GM06990 (cell line): ENCODE results near the gene COL19A1.

Experiments used
- DNase-seq: peaks from one replicate; pipeline ENCODE4 v3.0.0-alpha.2; 2011; ENCODE audit not compliant: insufficient read length; ENCODE audit errors: extremely low read depth
- H3K27me3 ChIP-seq: replicated peaks from 2 replicates; pipeline ENCODE4 v1.6.0; 2011; ENCODE audit warnings: low read length; ENCODE audit not compliant: control insufficient read depth, insufficient read depth
- H3K36me3 ChIP-seq: 2 replicates; pipeline ENCODE4 v1.5.1; 2011; ENCODE audit warnings: low read length; ENCODE audit not compliant: control insufficient read depth, insufficient read depth
- H3K4me3 ChIP-seq: replicated peaks from 2 replicates; pipeline ENCODE4 v1.5.1; 2011; ENCODE audit warnings: low read depth, mild to moderate bottlenecking, control low read depth, low read length
- TF ChIP-seq, protein P1 (sequence below): IDR thresholded peaks from 2 replicates; pipeline ENCODE4 v1.5.1; 2011; ENCODE audit warnings: low read length, control low read depth, mild to moderate bottlenecking, inconsistent platforms; ENCODE audit not compliant: insufficient read depth, poor library complexity, severe bottlenecking

COL19A1 gene

GRCh38 chr6:70149209-70149788 lies 282.9 kb downstream of the COL19A1 start:
- Histone ChIP-seq H3K27me3 (no peaks in the 10 kb centered on the region), H3K36me3 (no peaks in the 10 kb centered on the region; the same call in 1 of the 2 replicates), H3K4me3 (no peak overlapping the region)
- no peak for DNase-seq
- TF ChIP-seq, protein P1, sequence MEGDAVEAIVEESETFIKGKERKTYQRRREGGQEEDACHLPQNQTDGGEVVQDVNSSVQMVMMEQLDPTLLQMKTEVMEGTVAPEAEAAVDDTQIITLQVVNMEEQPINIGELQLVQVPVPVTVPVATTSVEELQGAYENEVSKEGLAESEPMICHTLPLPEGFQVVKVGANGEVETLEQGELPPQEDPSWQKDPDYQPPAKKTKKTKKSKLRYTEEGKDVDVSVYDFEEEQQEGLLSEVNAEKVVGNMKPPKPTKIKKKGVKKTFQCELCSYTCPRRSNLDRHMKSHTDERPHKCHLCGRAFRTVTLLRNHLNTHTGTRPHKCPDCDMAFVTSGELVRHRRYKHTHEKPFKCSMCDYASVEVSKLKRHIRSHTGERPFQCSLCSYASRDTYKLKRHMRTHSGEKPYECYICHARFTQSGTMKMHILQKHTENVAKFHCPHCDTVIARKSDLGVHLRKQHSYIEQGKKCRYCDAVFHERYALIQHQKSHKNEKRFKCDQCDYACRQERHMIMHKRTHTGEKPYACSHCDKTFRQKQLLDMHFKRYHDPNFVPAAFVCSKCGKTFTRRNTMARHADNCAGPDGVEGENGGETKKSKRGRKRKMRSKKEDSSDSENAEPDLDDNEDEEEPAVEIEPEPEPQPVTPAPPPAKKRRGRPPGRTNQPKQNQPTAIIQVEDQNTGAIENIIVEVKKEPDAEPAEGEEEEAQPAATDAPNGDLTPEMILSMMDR: no peak

GRCh38 chr6:70150521-70150920 lies 284.2 kb downstream of the COL19A1 start:
- H3K27me3 ChIP-seq: no peaks in the 10 kb centered on the region
- TF ChIP-seq, protein P1: no peak

DNA sequence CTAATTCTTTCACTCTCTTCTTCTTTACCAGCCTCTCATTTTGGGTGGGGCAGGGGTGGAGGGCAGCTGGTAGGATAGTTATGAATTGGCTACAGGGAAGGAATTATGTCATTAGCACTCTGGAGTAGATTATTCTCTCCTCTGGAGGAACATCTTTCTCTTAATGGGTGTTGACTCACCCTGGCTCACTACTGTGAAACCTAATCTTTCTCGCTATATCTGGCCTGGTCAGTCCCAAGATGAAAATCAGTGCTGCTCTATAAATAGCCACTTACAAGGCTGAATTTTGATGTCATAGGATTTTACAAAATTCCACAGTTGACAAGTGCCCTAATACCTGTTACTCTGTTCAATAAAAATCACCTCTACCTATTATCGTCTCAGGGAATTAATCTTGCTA lies 285.3 kb downstream of the COL19A1 start:
- Histone ChIP-seq H3K4me3 (no peak overlapping the region), H3K27me3 (no peaks in the 10 kb centered on the region), H3K36me3 (no peaks in the 10 kb centered on the region)
- TF ChIP-seq, protein P1: no peak
- no peak for DNase-seq

More at GRCh38 chr6:70150521-70150920, 284.2 kb downstream of the COL19A1 start:
- no peak for DNase-seq
- Histone ChIP-seq H3K36me3 (no peaks in the 10 kb centered on the region), H3K4me3 (no peak overlapping the region)

GRCh38 chr6:70152786-70153185 lies 286.4 kb downstream of the COL19A1 start:
- H3K4me3 ChIP-seq: no peak overlapping the region
- no peaks in the 10 kb centered on the region for H3K36me3 ChIP-seq
- no peaks in the 10 kb centered on the region for H3K27me3 ChIP-seq
- TF ChIP-seq, protein P1: no peak
- no peak for DNase-seq

DNA sequence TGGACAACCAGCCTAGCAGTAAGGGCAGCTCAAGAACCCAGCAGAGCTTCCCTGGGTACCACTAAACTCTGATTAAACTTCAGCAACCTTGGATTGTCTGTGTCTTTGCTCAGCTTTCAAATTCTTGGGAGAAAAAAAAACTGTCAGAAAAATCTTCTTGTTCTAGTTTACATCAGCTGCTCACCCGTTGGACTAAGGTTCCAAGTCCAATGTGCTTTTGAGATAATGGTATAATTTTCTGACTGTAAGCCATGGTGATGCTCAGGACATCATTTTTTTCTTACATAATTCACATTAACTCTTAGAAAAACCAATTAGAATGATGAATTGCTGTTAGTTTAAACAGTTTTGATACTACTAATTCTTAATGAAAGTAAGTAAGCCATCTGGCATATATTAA lies 290.7 kb downstream of the COL19A1 start:
- H3K27me3 ChIP-seq: no peaks in the 10 kb centered on the region
- DNase-seq: no peak
- H3K4me3 ChIP-seq: no peak overlapping the region
- TF ChIP-seq, protein P1: no peak
- no peaks in the 10 kb centered on the region for H3K36me3 ChIP-seq

- no peak overlapping the region for H3K4me3 ChIP-seq
- TF ChIP-seq, protein P1: no peak
- no peak for DNase-seq
- H3K36me3 ChIP-seq: no peaks in the 10 kb centered on the region; the same call in 1 of the 2 replicates
- H3K27me3 ChIP-seq: no peaks in the 10 kb centered on the region
Measured at GRCh38 chr6:70160276-70160675, 293.9 kb downstream of the COL19A1 start.
